WTC11 (cell line): ENCODE measurements around the gene TET3. TPM values are rescaled to one million over a fixed set of nuclear protein-coding genes. Genes with fewer than 3 reads are reported as not detected.
A peak's percentile ranks its signal among the peaks of the same experiment; 100 is the strongest.

Source experiments
- ATAC-seq: fragments of 200-7000 bp; cut with Tn5 transposase; 2 replicates; pipeline ENCODE4 v1.10.0; 2021; ENCODE audit warnings: mild to moderate bottlenecking, moderate library complexity
- CTCF ChIA-PET: fragments of 300-600 bp; sonication (Branson Sonifier 250); formaldehyde crosslinking; loops from one replicate; lab custom pipeline; 2021; ENCODE audit warnings: antibody characterized with exemption; lab: Charles Lee
- POLR2A ChIA-PET: fragments of 350-600 bp; sonication (Branson Sonifier 250); formaldehyde crosslinking; loops from one replicate; lab custom pipeline; 2021; ENCODE audit warnings: antibody characterized with exemption; lab: Charles Lee
- DNase-seq: peaks from one replicate; pipeline ENCODE4 v3.0.0; 2021; ENCODE audit warnings: low spot score
- H3K27ac Mint-ChIP-seq: 2 replicates; pipeline ENCODE4 v1.8.0; 2021; ENCODE audit warnings: mixed read lengths
- H3K27me3 Mint-ChIP-seq: 2 replicates; pipeline ENCODE4 v1.8.0; 2021; ENCODE audit warnings: low read depth, mild to moderate bottlenecking, moderate library complexity, mixed read lengths
- H3K36me3 Mint-ChIP-seq: 2 replicates; pipeline ENCODE4 v1.8.0; 2021; ENCODE audit warnings: mixed read lengths
- H3K4me1 Mint-ChIP-seq: 2 replicates; pipeline ENCODE4 v1.8.0; 2022; ENCODE audit warnings: mixed read lengths
- H3K4me3 Mint-ChIP-seq: 2 replicates; pipeline ENCODE4 v1.8.0; 2021; ENCODE audit warnings: mild to moderate bottlenecking, moderate library complexity, mixed read lengths
- H3K9me3 Mint-ChIP-seq: 2 replicates; pipeline ENCODE4 v1.8.0; 2021; ENCODE audit warnings: mixed read lengths
- AFF4 ChIP-seq: sonication (generic); formaldehyde crosslinking; IDR thresholded peaks from 2 replicates; pipeline ENCODE4 v1.8.1; 2023; ENCODE audit warnings: mild to moderate bottlenecking, missing genetic modification reagents, borderline replicate concordance
- CREM ChIP-seq: sonication (generic); formaldehyde crosslinking; IDR thresholded peaks from 2 replicates; pipeline ENCODE4 v1.8.1; 2022; ENCODE audit warnings: mild to moderate bottlenecking, missing genetic modification reagents, moderate library complexity
- EMX1 ChIP-seq: fragments of 250-450 bp; sonication (Bioruptor Pico); IDR thresholded peaks from 2 replicates; pipeline ENCODE4 v1.8.0; 2021; ENCODE audit warnings: mild to moderate bottlenecking
- FOXP1 ChIP-seq: sonication (generic); formaldehyde crosslinking; IDR thresholded peaks from 2 replicates; pipeline ENCODE4 v1.8.0; 2022; ENCODE audit warnings: missing genetic modification reagents, mild to moderate bottlenecking, moderate library complexity, borderline replicate concordance
- GRHL2 ChIP-seq: fragments of 250-450 bp; sonication (Bioruptor Pico); IDR thresholded peaks from 2 replicates; pipeline ENCODE4 v1.8.0; 2022; ENCODE audit warnings: mild to moderate bottlenecking, moderate library complexity; ENCODE audit not compliant: insufficient replicate concordance, severe bottlenecking
- GTF2I ChIP-seq: fragments of 250-450 bp; sonication (Bioruptor Pico); conservative IDR thresholded peaks from 2 replicates; pipeline ENCODE4 v1.4.0; 2021; ENCODE audit warnings: mild to moderate bottlenecking
- KAT7 ChIP-seq: sonication (generic); formaldehyde crosslinking; IDR thresholded peaks from 2 replicates; pipeline ENCODE4 v1.8.1; 2023; ENCODE audit warnings: missing genetic modification reagents, mild to moderate bottlenecking, borderline replicate concordance
- NFE2L1 ChIP-seq: sonication (generic); formaldehyde crosslinking; IDR thresholded peaks from 2 replicates; pipeline ENCODE4 v1.8.1; 2023; ENCODE audit warnings: missing genetic modification reagents
- NR2C2 ChIP-seq: sonication (generic); formaldehyde crosslinking; IDR thresholded peaks from 2 replicates; pipeline ENCODE4 v1.8.0; 2022; ENCODE audit warnings: mild to moderate bottlenecking, missing genetic modification reagents
- OVOL2 ChIP-seq: fragments of 250-450 bp; sonication (Bioruptor Pico); IDR thresholded peaks from 2 replicates; pipeline ENCODE4 v1.9.0; 2021; ENCODE audit warnings: mild to moderate bottlenecking, borderline replicate concordance
- PRRX2 ChIP-seq: fragments of 250-450 bp; sonication (Bioruptor Pico); IDR thresholded peaks from 2 replicates; pipeline ENCODE4 v1.8.0; 2021; ENCODE audit warnings: mild to moderate bottlenecking
- RELA ChIP-seq: sonication (generic); formaldehyde crosslinking; IDR thresholded peaks from 2 replicates; pipeline ENCODE4 v1.8.1; 2022; ENCODE audit warnings: missing genetic modification reagents, mild to moderate bottlenecking, borderline replicate concordance
- SP1 ChIP-seq: sonication (generic); formaldehyde crosslinking; conservative IDR thresholded peaks from 2 replicates; pipeline ENCODE4 v1.8.1; 2022; ENCODE audit warnings: missing genetic modification reagents
- TCF7 ChIP-seq: sonication (generic); formaldehyde crosslinking; IDR thresholded peaks from 2 replicates; pipeline ENCODE4 v1.8.0; 2022; ENCODE audit warnings: mild to moderate bottlenecking, low read depth, missing genetic modification reagents, moderate library complexity
- TP53 ChIP-seq: sonication (generic); formaldehyde crosslinking; IDR thresholded peaks from 2 replicates; pipeline ENCODE4 v1.8.1; 2023; ENCODE audit warnings: mild to moderate bottlenecking, missing genetic modification reagents
- ZNF317 ChIP-seq: sonication (generic); formaldehyde crosslinking; IDR thresholded peaks from 2 replicates; pipeline ENCODE4 v1.8.1; 2023; ENCODE audit warnings: low read depth, mild to moderate bottlenecking, moderate library complexity, missing genetic modification reagents, borderline replicate concordance
- ZNF512 ChIP-seq: sonication (generic); formaldehyde crosslinking; IDR thresholded peaks from 2 replicates; pipeline ENCODE4 v1.8.1; 2022; ENCODE audit warnings: missing genetic modification reagents, borderline replicate concordance
- ZSCAN18 ChIP-seq: fragments of 250-450 bp; sonication (Bioruptor Pico); IDR thresholded peaks from 2 replicates; pipeline ENCODE4 v2.1.2; 2022; ENCODE audit warnings: mild to moderate bottlenecking, moderate library complexity
- total RNA-seq: library from RNA; stranded (reverse); gene quantifications from 3 replicates; pipeline ENCODE4 v1.2.3, GENCODE V29; 2021
- TF ChIP-seq, protein P1 (sequence below): sonication (generic); formaldehyde crosslinking; IDR thresholded peaks from 2 replicates; pipeline ENCODE4 v1.8.1; 2022; ENCODE audit warnings: low read depth, missing genetic modification reagents, borderline replicate concordance
- TF ChIP-seq, protein P2 (sequence below): sonication (generic); formaldehyde crosslinking; IDR thresholded peaks from 2 replicates; pipeline ENCODE4 v1.8.0; 2022; ENCODE audit warnings: mild to moderate bottlenecking, missing genetic modification reagents
- TF ChIP-seq, protein P3 (sequence below): sonication (generic); formaldehyde crosslinking; IDR thresholded peaks from 2 replicates; pipeline ENCODE4 v1.8.0; 2023; ENCODE audit warnings: mild to moderate bottlenecking, missing genetic modification reagents

The TET3 gene
- total RNA-seq, 1 experiment from 2014 or later: 19.3 TPM

- TF ChIP-seq, protein P1, sequence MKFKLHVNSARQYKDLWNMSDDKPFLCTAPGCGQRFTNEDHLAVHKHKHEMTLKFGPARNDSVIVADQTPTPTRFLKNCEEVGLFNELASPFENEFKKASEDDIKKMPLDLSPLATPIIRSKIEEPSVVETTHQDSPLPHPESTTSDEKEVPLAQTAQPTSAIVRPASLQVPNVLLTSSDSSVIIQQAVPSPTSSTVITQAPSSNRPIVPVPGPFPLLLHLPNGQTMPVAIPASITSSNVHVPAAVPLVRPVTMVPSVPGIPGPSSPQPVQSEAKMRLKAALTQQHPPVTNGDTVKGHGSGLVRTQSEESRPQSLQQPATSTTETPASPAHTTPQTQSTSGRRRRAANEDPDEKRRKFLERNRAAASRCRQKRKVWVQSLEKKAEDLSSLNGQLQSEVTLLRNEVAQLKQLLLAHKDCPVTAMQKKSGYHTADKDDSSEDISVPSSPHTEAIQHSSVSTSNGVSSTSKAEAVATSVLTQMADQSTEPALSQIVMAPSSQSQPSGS: no peak
- TF ChIP-seq PRRX2 (CRISPR knock-in tag) (no peak), OVOL2 (no peak), FOXP1 (CRISPR knock-in tag) (no peak)
- TF ChIP-seq, protein P2, sequence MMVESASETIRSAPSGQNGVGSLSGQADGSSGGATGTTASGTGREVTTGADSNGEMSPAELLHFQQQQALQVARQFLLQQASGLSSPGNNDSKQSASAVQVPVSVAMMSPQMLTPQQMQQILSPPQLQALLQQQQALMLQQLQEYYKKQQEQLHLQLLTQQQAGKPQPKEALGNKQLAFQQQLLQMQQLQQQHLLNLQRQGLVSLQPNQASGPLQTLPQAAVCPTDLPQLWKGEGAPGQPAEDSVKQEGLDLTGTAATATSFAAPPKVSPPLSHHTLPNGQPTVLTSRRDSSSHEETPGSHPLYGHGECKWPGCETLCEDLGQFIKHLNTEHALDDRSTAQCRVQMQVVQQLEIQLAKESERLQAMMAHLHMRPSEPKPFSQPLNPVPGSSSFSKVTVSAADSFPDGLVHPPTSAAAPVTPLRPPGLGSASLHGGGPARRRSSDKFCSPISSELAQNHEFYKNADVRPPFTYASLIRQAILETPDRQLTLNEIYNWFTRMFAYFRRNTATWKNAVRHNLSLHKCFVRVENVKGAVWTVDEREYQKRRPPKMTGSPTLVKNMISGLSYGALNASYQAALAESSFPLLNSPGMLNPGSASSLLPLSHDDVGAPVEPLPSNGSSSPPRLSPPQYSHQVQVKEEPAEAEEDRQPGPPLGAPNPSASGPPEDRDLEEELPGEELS (CRISPR knock-in tag): no peak
These were observed 34.8 kb downstream of the TET3 start (continued) for GRCh38 chr2:74019516-74019915.

DNA sequence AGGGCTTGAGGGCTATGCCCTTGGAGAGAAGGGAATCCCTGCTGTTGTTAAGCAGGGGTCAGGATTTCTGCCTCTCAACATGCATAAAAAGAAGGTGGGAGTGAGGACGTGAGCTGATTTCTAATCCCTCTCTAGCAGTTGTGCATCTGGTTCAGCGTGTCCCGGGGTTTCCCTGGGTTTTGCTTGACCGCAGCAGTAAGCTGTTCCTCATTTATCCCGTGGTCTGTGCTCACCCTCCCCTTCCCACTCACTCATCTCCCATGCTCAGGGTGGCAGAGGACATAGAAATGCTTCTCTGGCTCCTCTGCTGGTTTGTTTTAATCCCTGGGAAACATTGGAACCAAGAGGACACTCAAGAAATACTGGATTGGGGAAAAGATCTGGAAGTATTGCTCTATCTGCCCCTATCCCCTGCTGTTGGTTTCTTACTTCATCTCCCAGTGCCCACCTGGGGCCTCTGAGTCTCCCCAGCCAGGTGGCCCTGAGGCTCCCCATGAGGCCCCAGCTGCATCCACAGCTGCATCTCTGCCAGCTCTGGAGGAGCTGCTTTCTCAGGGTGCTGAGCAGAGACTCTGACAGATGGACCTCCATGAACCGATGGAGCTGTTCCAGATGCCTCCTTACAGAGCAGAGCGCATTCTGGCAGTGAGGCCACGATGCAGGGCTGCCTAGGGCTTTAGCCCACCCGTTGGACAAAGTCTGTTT, 36.1 kb downstream of the TET3 start:
- peaks cover 35% of the 10 kb centered on the region for H3K4me1 Mint-ChIP-seq
- ChIA-PET POLR2A (no interaction called here), CTCF (no interaction called here)
- peak overlapping the region; percentile 69; the same call in 1 of the 2 replicates for H3K27ac Mint-ChIP-seq
- no peaks in the 10 kb centered on the region for H3K27me3 Mint-ChIP-seq
- H3K9me3 Mint-ChIP-seq: no peaks in the 10 kb centered on the region
- no peak for ATAC-seq
- no peak overlapping the region for H3K4me3 Mint-ChIP-seq
- DNase-seq: no peak
- H3K36me3 Mint-ChIP-seq: no peaks in the 10 kb centered on the region
- TF ChIP-seq NR2C2 (CRISPR knock-in tag): no peak
- no peak for TF ChIP-seq GRHL2 (CRISPR knock-in tag)
- TF ChIP-seq, protein P3, sequence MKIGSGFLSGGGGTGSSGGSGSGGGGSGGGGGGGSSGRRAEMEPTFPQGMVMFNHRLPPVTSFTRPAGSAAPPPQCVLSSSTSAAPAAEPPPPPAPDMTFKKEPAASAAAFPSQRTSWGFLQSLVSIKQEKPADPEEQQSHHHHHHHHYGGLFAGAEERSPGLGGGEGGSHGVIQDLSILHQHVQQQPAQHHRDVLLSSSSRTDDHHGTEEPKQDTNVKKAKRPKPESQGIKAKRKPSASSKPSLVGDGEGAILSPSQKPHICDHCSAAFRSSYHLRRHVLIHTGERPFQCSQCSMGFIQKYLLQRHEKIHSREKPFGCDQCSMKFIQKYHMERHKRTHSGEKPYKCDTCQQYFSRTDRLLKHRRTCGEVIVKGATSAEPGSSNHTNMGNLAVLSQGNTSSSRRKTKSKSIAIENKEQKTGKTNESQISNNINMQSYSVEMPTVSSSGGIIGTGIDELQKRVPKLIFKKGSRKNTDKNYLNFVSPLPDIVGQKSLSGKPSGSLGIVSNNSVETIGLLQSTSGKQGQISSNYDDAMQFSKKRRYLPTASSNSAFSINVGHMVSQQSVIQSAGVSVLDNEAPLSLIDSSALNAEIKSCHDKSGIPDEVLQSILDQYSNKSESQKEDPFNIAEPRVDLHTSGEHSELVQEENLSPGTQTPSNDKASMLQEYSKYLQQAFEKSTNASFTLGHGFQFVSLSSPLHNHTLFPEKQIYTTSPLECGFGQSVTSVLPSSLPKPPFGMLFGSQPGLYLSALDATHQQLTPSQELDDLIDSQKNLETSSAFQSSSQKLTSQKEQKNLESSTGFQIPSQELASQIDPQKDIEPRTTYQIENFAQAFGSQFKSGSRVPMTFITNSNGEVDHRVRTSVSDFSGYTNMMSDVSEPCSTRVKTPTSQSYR (CRISPR knock-in tag): no peak
- no peak for TF ChIP-seq GTF2I (CRISPR knock-in tag)
- TF ChIP-seq ZNF512 (CRISPR knock-in tag): no peak
- TF ChIP-seq RELA (CRISPR knock-in tag): no peak
- no peak for TF ChIP-seq KAT7 (CRISPR knock-in tag)
- no peak for TF ChIP-seq SP1 (CRISPR knock-in tag)
- TF ChIP-seq CREM (CRISPR knock-in tag): no peak
- TF ChIP-seq NFE2L1 (CRISPR knock-in tag): no peak
- TF ChIP-seq AFF4 (CRISPR knock-in tag): no peak
- no peak for TF ChIP-seq ZNF317 (CRISPR knock-in tag)
- no peak for TF ChIP-seq EMX1
- TF ChIP-seq ZSCAN18 (CRISPR knock-in tag): no peak
- TF ChIP-seq, protein P2 (CRISPR knock-in tag): no peak
- no peak for TF ChIP-seq TCF7 (CRISPR knock-in tag)
- no peak for TF ChIP-seq TP53 (CRISPR knock-in tag)
